ENCODE measurements around the gene MLLT1.

MLLT1 gene

DNA sequence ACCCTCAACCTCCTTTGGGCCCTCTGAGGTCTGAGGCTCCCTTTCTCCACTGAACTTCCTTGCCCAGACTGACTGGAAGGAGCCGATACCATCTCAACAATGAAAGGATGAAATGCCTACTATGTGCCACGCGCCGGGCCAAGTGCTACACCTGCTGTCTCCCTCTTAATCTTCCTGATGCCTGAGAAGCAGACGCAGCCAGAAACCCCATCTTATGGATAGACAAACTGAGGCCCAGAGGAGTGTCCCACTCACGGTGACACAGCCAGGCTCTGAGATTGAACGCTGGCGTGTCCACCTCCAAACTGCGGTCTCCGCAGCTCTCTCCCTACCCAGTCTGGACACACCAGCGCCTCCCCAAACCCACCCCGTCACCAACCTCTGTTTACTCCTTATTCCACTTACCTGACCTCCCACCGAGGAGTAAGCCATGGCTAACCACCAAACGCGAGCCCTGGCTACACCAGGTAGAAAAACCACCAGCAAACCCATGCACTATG is 20.9 kb downstream of the MLLT1 start:
- DNase-seq: no peak

DNA sequence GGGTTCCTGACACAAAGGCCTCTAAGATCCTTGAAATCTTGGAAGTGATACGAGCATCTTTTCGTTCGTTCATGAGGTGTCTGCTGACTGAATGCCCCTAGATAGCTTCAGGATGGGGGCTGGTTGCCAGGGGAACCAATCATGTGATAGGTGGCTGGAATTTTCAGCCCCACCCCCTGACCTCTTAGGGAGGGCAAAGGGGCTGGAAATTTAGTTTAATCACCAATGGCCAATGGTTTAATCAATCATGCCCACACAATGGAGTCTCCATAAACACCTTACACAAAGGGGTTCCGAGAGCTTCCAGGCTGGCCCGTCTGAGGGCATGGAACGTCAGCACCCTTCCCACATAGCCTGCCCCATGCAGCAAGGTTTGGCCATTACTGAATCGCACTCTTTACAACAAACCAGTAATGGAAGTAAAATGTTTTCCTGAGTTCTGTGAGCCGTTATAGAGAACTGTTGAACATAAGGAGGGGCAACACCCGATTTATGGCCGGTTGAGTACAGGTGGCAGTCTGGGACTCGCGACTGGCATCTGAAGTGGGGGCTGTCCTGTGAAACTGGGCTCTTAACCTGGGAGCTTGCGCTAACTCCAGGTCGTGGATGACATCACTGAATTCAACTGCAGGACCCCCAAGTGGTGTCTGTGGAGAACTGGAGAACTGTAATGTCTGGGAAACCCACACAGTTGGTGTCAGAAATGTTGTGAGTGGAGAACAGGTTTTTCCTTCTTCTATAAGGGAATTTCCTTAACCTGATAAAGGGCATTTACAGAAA is 25.6 kb downstream of the MLLT1 start:
- DNase-seq: no peak

DNA sequence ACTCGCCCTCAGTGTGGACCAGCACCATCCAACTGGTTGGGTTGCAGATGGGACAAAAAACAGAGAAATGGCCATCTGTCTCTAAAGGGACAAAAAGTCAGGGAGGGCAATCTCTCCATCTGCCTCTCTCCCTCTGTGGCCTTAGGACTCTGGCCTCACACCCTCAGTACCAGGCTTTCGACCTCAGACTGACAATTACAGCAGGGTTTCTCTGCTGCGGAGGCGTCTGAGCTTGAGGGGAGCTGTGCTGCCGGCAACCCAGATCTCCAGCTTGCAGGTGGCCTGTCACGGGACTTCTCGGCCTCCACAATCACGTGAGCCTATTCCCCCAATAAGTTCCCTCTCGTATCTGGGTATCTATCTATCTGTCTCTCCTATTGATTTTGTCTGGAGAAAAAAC is 27.7 kb downstream of the MLLT1 start:
- DNase-seq: no peak

DNA sequence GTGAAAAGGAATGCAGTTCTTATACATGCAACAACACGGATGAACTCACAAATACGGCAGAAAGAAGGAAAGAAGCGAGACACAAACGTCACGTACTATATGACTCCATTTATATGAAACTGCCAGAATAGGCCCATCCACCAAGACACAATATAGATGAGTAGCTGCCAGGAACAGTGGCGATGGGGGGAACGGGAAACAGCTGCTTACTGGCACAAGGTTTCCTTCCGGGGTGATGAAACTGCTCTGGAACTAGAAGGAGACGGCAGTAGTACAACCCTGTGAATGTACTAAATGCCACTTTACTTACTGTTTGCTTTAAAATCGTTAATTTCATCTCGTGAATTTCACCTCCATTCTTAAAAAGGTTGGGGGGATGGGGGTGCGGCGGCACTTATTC is 28.9 kb downstream of the MLLT1 start:
- DNase-seq: no peak

DNA sequence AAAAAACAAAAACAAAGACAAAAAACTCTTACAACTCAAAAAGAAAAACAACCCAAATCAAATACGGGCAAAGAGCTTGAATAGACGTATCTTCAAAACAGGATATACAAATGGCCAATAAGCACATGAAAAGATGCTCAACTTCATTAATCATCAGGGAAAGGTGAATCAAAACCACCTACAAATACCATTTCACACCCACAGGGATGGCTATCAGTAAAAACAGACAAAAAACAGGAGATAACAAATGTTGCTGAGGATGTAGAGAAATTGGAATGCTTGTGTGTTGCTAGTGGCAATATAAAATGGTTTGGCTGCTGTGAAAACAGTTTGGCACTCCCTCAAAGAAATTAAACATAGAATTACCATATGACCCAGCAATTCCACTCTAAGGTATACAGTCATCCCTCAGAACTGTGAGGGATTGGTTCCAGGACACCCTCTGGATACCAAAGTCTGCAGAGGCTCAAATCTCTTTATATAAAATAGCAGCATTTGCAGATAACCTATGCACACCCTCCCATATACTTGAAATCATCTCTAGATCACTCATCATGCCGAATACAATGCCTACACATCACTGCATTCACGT is 29.7 kb downstream of the MLLT1 start:
- DNase-seq: no peak

DNA sequence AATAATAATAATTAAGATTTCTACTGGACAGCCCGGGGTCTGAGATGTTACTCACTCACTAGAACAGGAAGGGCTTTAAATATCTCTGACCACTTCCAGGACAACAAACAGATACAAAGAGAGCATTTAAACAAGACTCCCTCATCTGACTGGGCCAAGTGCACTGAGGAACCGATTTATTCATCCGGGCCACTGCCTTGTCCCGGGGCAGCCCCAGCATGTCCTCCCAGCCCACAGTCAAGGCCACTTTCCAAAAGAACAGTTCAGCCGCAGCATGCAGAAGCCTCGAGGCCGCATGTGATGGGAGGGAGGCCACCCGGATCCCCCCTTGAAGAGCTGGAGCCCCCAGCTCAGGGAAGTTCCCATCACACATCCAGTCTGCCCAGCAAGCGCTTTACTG is 30.5 kb downstream of the MLLT1 start:
- no peak for DNase-seq

DNA sequence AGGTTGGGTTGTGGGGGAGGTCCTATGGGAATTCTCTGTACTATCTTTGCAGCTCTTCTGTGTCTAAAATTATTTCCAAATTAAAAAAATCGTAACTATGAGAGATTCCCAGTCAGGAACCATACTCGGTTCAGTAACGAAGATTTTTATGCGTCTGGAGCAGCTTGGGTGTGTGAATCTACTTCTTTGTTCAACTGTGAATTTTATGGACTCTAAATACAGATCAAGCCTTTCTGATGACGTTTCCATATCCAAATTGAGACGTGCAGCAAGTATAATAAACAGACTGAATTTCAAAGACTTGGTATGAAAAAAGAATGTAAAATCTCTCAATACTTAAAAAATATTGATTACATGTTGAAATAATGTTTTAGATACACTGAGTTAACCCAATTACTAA is 30.9 kb downstream of the MLLT1 start:
- DNase-seq: no peak

DNA sequence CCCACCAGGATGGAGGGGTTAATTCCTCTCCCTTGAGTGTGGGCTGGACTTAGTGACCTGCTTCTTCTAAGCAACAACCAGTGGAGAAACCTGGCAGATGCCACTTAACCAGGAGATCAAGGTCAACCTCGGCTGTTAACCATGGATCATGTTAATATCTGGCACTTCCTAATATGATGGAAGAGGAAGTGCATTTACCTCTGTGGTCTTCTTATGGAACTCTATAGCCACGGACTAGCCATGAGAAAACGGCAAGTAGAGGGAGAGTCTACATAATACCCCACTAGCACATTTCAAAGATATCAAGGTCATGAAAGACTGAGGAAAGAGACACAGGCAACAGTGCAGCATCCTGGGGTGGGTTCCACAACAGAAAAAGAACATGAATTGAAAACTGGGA is 31.4 kb downstream of the MLLT1 start:
- no peak for DNase-seq

DNA sequence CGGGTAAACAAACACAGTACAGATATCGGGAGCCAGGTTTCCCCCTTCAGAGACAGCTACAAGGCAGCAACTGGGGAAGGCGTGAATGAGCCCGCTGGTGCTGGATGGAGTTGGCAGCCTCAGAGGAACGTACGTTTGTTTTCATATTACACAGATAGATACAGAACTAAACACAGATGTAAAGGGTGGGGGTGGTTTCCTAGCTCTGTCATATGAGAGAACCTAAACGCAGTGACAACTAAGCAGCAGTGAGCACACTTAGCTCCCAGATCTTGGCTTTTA is 32.8 kb downstream of the MLLT1 start:
- DNase-seq: no peak

DNA sequence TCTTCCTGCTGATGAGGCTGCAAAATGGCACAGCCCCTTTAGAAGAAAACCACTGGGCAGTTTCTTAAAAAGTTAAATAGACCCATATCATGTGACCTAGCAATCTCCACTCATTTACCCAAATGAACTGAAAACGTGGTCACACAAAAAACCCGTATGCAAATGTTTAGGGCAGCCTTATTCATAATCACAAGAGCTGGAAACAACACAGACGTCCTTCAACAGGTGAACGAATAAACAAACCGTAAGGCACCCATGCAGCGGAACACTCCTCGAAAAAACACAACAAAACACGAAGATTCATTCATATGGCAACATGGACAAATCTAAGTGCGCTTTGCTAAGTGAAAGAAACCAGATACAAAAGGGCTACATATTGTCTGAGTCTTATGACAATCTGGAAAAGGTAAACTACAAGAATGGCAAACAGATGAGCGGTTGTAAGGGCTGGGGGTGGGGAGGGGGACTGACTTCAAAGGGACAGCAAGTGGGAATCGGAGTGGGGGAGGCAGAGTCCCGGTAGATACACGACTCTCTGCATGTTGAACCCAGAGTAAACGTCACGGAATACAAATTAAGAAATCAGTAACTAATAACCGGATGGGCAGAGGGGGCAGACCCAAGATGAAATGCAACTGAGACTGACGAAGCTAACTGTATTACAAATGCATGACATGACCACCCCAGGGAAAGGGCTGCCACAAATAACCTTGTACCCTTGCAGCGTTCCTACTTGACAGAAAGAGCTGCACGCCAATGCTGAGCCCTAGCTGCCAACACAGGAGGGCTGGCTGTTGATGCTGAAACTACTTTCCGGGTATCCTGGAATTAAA is 33.4 kb downstream of the MLLT1 start:
- DNase-seq: no peak

DNA sequence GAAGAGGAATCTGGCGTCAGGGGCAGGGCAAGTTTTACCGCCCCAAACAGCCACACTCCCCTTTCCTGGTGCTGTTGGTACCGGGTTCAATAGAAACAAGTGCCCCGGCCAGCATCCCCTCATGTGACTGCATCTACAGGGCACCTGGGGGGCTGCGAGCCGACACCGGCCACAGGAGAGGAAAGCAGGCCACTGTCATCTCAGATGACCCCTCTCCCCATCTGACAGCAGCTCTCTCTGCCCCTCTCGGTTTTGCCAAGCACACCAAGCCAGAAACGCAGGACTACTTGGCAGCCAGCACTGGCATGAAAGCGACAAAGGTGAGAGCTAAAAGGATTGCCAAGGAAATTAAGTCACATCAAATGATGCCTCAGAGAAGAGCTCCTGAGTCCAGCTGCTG is 37.1 kb downstream of the MLLT1 start:
- no peak for DNase-seq

DNA sequence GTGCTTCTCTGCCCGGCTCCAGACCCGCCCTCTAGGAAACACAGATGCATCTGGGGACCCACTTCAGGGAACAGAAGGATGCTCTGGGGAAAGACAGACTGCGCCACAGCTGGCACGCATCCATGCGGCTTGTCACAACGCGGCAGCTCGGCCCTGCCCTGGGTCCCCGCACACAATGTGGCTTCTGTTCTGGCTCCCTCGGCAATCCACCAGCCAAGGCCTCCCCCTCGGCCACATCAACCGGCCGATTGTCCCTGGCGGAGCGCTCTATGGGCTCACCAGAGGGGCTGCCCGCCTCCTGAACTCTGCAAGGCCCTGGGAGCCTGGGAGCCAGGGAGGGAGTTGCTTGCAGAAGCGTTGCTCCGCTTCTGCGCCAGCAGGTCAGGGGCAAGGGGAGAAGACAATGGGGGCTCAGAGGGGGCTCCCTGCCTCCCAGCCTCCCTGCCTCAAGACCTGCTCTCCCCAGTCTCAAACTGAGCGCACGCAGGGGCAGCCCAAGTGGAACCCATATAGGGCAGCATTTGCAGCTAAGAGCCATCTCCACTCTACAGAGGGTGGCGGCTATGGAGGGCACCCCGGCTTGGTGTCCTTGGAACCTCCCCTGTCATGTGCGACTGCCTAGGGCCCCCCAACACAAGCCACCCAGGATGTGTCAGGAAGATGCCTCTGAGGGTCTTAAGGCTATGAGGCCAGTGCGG is 37.9 kb downstream of the MLLT1 start:
- DNase-seq: no peak

DNA sequence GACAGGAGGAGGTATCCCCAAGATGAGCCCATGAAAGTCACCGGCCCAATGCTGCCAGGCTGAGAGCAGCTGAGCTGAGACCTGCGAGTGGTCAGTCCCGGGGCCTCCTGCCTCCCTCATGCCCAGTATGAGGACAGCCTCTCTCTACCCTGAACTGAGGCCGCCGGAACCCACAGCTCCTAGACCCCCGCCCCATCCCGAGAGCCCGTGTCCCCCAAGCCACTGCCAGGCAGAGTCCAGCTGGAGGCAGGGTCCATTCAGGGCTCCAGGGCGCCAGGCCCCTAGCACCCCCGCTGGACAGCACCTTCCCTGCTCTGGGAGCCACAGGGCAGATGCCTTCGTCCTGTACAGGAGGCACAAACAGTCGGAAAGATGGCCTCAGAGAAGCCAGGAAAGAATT is 38.7 kb downstream of the MLLT1 start:
- DNase-seq: no peak

DNA sequence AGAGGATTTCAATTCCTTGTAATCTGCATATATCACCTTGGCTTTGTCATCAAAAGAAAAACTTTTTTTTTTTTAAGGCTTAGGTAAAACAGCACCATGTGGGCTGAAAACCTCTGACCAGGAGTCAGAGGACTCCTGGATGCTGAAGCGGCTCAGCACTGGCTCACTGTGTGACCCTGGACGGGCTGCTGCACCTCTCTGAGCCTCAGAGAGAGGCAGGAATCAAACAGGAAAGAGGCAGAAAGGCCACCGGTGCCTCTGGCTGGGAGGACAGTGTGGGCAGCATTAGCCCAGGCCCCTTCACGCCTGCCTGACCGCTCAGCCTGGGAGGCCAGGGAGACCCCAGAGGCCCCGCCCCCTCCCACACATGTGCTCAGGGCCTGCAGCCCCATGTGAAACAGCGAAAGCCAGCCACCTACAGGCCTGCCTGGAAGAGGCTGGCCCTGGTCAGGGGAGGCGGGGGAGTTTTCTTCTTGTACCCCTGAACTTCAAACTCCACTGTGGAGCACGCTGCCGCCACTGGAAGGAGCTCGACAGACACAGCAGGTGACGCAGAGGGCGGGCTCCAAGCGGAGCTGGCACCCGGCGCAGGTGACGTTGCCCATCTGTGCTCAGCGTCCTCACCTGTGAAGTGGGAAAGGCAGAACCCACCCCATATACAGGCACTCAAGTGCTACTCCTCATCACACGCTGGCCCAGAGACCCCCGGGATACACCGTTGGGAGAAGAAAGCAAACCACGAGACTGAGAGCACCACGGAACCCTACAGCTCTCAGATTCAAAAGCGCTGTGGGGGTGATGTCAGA is 39.7 kb downstream of the MLLT1 start:
- DNase-seq: no peak

DNA sequence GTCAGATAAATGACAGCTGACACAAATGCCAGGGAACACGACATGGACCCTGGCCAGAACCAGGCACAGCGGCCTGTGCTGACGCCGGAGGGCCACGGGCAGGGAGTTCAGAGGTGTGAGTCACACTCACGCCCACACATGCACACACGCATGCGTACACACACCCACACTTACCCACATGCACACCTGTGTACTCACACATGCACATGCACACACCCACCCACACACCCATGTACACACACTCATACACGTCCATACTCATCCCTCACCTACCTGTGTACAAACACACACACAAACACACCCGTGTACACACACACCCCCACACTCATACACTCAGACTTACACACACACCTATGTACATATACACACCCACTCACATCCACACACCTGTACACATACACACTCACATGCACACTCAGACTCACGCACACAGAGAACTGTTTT is 40.4 kb downstream of the MLLT1 start:
- no peak for DNase-seq

DNA sequence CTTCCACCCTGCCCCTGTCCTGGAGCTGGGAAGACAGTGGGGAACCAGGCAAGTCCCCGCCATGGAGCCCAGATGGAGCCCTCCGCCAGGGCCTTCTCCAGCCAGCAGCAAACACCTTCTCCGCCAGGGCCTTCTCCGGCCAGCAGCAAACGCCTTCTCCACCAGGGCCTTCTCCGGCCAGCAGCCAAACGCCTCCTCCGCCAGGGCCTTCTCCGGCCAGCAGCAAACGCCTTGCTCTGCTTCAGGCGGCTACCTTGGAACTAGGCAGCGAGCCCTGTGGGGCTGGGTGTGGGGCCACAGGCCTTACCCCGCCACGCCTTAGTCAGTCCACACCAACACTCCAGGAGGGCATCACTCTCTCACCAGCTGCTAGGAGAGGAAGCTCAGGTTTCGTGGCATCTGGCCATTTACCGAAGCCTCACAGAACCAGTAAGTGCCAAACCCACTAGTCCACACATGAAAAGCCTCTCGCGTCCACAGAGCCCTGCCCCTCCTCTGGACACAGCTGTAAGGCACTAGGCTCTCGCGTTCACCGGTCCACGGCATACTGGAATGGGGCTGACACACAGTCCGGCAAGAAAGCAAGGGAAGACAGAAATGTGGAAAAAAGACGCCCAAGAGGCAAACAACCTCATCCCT is 41.0 kb downstream of the MLLT1 start:
- no peak for DNase-seq

DNA sequence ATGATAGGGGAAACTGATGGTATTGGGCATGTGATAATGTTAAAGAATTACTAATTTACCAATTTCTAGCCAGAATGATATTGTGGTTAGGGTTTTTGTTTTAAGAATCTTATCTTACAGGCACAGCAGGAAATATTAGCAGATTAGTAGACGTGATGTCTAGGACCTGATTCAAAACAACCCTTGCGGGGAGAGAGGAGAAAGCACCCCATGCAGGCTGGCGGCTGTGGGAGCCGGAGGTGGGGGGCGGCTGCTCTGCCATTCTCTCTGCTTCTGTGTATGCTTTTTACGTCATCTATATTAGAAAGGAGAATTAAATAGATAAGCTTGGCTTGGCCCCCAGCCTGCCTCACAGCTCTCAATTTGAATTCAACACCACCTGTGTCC is 41.5 kb downstream of the MLLT1 start:
- no peak for DNase-seq

DNA sequence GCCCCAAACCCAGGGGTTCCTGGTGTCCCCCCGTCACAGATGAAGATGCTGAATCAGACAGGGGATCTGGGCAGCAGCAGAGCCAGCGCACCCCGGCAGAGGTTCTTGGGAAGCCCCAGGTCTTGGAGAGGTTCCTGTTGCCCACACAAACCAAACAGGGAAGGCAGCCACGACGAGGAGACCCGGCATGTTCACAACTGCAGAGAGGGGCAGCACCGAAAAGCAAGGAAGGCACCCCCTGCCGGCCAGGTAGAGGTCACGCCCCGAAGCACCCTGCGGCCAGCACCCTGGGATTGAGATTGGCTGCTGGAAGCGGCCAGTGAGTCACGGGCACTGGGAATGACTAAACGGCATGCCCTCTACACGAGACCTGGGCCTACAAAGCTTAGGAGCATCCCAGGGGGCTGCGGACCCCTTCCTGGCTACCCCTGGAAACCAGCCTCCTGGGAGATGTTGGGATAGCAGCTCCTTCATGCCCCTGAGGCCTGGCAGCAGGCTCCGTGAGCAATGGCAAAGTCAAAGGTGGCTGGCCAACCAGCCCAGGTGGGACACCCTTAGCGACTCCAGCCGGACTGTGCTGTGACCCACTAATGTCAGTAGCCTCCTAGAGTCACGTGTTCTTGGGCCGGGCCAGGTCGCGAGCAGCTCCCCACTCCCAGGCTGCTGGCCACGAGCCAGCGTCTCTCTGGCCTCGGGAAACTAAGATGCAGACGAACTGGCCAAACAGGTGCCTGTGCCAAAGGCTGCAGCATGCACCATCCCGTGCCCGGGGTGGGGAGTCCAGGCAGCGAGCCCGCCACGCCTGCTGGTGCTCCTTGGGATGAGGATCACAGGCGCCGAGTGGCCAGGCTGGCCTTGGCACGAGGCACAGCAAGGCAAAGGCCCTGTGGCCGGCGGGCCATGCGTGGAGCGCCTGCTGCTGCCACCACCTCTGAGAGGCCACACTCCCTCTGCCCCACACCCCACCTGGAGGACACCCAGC is 43.2 kb downstream of the MLLT1 start:
- no peak for DNase-seq

DNA sequence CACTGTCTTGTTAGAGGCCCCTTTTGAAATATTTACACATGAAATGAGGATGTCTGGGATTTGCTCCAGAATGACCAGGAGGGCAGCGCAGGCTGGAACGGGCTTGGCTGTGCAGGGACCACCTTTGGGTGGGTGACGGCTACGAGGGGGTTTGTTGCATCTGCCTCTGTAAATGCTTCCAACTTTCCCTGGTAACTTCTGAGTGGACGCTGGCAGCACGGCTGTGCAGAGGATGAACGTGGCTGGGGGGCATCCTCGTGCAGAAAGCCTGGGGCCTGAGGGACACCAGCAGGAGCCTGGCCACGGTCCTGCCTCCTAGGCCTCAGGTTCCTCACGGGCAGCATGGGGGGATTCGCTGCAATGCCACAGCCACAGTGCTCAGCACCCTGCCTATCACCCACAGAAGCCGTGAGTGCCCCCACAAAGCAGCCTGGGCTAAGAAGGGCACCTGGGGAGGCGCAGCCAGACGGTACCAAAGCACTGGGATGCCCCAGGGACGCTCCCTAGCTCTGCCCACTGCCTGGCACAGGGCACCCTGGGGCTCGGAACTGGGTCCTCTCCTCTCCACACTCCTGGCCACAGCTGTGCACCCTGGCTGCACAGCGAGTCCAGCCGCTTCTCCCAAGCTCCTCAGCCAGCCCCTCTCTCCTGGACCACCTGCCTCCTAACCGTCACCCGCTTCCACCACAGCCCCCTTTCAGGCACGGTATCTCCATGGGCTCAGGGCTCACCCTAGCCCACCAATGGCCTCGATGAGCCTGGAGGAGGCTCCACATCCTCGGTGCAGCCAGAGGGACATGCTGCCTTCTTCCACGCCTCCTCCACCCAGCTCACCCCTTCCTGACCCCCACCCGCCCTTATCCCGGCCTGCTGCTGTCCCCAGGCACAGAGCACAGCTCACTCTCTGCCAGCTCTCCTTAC is 44.5 kb downstream of the MLLT1 start:
- no peak for DNase-seq

DNA sequence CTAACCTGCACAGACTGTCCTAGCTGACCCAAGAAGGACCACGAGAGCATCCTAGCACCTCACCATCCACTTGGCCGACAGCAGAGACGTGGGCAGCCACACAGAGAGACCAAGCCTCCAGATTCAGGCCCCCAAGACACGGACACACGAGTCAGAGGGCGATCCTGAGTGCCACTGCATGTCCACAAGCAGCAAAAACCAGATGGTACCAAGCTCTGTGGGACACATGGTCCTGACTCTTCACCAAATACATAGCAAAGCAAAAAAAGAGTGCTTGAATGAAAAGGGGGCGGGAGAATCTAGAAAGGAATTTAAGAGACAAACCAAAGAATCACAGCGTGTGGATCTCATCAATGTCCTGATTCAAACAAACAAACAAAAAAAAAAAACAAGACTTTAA is 45.2 kb downstream of the MLLT1 start:
- DNase-seq: no peak

All from activated effector memory CD4-positive, alpha-beta T cell treated with Interleukin-2 at 50 U/mL for 16 hours (primary cell).